Kidney epithelial cell (primary cell): ENCODE results near the gene C16orf96. TPM values are rescaled to one million over a fixed set of nuclear protein-coding genes. Genes with fewer than 3 reads are reported as not detected.

Experiments used
- DNase-seq: peaks from one replicate; pipeline ENCODE4 v3.0.0-alpha.2; 2010; ENCODE audit warnings: low read depth
- H3K27me3 ChIP-seq: 2 replicates; pipeline ENCODE4 v1.6.0; 2011; ENCODE audit warnings: low read length; ENCODE audit not compliant: control insufficient read depth, insufficient read depth
- H3K36me3 ChIP-seq: 2 replicates; pipeline ENCODE4 v1.5.1; 2011; ENCODE audit warnings: low read length; ENCODE audit not compliant: control insufficient read depth, insufficient read depth
- H3K4me3 ChIP-seq: 2 replicates; pipeline ENCODE4 v1.5.1; 2011; ENCODE audit warnings: low read depth, mild to moderate bottlenecking, control low read depth, low read length
- CTCF ChIP-seq: IDR thresholded peaks from 2 replicates; pipeline ENCODE4 v1.5.1; 2011; ENCODE audit warnings: mild to moderate bottlenecking, moderate library complexity, low read length, control low read depth, inconsistent platforms; ENCODE audit not compliant: insufficient read depth, poor library complexity, severe bottlenecking
- total RNA-seq: library from RNA; depleted of rRNA; stranded (reverse); fragments of >200 nt; gene quantifications from 2 replicates; pipeline ENCODE4 v1.2.3, GENCODE V29; 2015

Gene C16orf96
- total RNA-seq, 1 donor from 2014 or later, result not detected

- no peak for TF ChIP-seq CTCF
- no peak for DNase-seq
- no peaks in the 10 kb centered on the region for H3K36me3 ChIP-seq
- H3K4me3 ChIP-seq, result no peak overlapping the region
- H3K27me3 ChIP-seq, result no peaks in the 10 kb centered on the region
Measured at GRCh38 chr16:4640572-4641305, 84.6 kb downstream of the C16orf96 start.

DNA sequence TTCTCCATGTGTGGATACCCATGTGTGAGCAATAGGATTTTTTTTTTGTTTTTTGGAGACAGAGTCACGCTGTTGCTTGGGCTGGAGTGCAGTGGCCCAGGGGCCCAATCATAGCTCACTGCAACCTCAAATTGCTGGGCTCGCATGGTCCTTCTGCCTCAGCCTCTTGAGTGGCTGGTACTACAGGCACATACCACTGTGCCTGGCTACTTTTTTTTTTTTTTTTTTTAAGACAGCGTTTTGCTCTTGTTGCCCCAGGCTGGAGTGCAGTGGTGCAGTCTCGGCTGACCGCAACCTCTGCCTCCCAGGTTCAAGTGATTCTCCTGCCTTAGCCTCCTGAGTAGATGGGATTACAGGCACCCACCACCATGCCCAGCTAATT lies 85.2 kb downstream of the C16orf96 start:
- TF ChIP-seq CTCF, result no peak
- H3K27me3 ChIP-seq, result no peaks in the 10 kb centered on the region
- DNase-seq, result no peak

GRCh38 chr16:4641895-4642294 lies 85.8 kb downstream of the C16orf96 start:
- no peak for DNase-seq
- no peak overlapping the region for H3K4me3 ChIP-seq
- TF ChIP-seq CTCF, result no peak
- no peaks in the 10 kb centered on the region for H3K27me3 ChIP-seq
- H3K36me3 ChIP-seq, result no peaks in the 10 kb centered on the region

More for the DNA sequence above, 85.2 kb downstream of the C16orf96 start:
- H3K4me3 ChIP-seq, result no peak overlapping the region
- H3K36me3 ChIP-seq, result no peaks in the 10 kb centered on the region

DNA sequence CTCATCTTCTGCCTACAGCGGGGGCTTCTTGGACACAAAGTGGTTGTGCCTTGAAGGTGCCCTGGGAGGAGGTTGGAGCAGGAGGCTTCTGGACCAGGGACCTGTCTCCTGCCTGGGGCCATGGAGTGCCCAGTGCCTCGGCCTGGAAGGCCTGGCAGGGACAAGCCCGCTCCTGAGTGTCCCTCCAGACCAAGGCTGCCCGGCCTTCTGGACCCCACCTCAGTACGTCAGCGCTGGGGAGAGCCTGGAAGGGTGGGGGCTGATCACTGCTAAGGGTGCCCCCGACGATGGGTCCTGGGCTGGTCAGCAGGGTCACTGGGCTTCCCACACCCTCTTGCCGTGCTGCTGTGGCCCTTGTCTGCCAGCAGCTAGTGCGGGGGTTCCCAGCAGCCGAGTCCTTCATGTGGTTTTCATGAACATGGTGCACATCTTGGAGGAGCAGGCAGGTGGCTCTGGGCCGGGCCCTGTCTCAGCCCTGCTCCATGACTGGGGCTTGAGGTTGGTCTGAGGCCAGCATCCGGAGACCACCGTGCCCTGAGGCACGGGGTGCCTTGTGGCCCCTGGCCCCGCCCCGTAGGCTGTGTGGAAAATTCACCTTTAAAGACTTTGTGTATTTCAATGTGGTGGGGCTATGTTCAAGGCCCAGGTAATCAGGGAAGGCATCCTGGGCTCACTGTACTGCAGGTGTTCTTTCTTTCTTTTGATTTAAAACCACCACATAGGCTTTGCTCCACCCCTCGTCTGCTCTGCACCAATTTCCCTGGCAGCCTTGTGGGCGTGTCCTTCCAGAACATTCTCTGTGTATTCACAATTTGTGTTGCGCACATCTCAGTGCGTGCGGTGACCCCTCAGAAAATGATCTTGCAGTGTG lies 90.9 kb downstream of the C16orf96 start:
- no peak for DNase-seq
- Histone ChIP-seq H3K4me3 (no peak overlapping the region), H3K27me3 (no peaks in the 10 kb centered on the region), H3K36me3 (no peaks in the 10 kb centered on the region)
- TF ChIP-seq CTCF, result no peak

DNA sequence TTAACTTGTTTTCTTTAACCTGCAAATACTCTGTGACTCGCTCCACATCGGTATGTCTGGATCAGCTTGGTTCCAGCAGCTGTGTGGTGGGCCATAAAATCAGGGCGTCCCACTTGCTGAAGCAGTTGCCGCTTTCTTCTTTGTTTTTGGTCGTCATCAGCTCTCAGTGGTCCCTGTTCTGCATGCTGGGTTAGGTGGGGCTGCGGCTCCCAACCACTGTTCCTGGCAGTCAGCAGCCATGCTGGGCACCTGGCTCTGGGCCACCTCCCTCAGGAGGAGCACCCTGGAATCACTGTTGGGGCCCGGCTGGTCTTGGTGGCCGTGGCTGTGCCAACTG lies 91.5 kb downstream of the C16orf96 start:
- no peak for TF ChIP-seq CTCF
- H3K27me3 ChIP-seq, result no peaks in the 10 kb centered on the region
- no peaks in the 10 kb centered on the region for H3K36me3 ChIP-seq
- DNase-seq, result no peak
- no peak overlapping the region for H3K4me3 ChIP-seq

DNA sequence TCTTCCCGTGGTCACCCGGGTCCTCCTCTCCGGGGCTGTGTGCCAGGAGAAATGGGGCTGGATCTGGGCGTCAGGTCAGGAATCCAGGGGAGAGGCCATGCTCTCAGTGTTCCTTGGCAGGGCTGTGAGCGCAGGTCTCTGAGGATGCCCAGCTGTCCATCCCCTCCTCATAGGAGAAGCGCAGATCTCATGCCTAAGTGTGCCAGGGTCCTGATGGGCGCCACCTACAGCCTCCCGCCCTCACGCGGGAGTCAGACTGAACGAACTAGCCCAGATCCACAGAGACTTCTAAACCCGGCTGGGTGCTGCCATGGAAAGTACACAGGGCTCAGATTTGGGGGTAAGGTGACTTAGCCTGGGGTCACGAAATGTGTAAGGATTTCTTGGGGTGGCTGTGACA lies 92.8 kb downstream of the C16orf96 start:
- DNase-seq, result no peak
- TF ChIP-seq CTCF, result no peak
- no peaks in the 10 kb centered on the region for H3K27me3 ChIP-seq
- no peaks in the 10 kb centered on the region for H3K36me3 ChIP-seq
- H3K4me3 ChIP-seq, result no peak overlapping the region
